Cardiac fibroblast (primary cell): ENCODE measurements around the gene TOMM34.

Source experiments
- DNase-seq, 2 donors: peaks; one replicate each; pipeline versions ENCODE4 v3.0.0 to v3.0.0-alpha.2; 2010; ENCODE audit warnings: low read depth in 2 of 2
- H3K4me3 ChIP-seq, 2 donors: replicated peaks in 1 of 2; 1 replicate in 1 of 2; 2 replicates in 1 of 2; pipeline ENCODE4 v1.5.1; 2011; ENCODE audit warnings: low read depth in 2 of 2, low read length in 2 of 2, mild to moderate bottlenecking in 2 of 2, moderate library complexity in 1 of 2
- CTCF ChIP-seq: IDR thresholded peaks from one replicate; pipeline ENCODE4 v1.5.1; 2011; ENCODE audit warnings: low read depth, mild to moderate bottlenecking, low read length, inconsistent platforms

TOMM34 gene

GRCh38 chr20:44897133-44897532 is 63.1 kb downstream of the TOMM34 start:
- no peak for TF ChIP-seq CTCF
- DNase-seq = no peak
- H3K4me3 ChIP-seq = no peak overlapping the region

DNA sequence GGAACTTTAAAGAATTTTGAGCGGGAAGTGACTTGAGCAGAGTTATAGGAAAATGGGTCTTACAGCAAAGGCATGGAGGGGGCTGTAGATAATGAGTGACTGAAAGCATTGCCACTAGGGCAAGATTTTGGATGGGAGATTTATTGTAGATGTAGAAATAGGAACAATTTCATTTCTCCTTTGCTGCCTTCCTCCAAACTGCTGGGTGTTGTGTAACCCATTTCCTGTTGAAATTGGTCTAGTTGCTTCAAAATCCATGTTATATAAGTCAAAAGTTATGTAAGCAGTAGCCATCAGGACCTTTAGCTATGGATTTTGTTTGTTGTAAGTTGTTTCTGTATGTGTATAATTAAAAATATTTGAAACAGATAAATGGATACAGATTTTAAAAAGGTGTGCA is 63.6 kb downstream of the TOMM34 start:
- peak; percentile 50 to 64 for DNase-seq
- TF ChIP-seq CTCF = no peak
- no peak overlapping the region for H3K4me3 ChIP-seq

DNA sequence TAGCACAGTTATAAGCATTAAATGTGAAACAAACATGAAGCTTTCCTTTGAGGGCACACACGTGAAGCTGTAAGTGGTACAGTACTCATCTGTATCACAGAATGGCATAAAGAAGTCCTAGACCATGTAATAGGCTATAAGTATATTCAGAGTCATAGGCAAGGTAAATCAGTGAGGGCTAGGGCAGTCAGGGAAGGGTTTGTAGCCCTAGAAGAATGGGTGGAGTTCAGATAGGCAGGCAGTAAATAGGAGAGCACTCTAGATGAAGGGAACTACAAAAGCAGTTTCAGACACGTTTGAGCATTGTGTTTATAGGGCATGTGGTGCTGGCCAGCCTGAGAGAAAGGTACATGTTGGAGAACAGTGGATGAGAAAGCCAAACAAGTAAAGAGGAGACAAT is 65.2 kb downstream of the TOMM34 start:
- no peak for TF ChIP-seq CTCF
- DNase-seq = no peak
- H3K4me3 ChIP-seq = no peak overlapping the region
